PC-9 (cell line): ENCODE measurements around the gene UNC45A. TPM values are rescaled to one million over a fixed set of nuclear protein-coding genes. Genes with fewer than 3 reads are reported as not detected.

ENCODE experiments used
- BruUV-seq: library from RNA; stranded (reverse); fragments of 400-500 nt; replicated peaks from 2 replicates; lab custom pipeline; 2021; lab: Mats Ljungman, UMichigan
- CTCF ChIA-PET: fragments of 300-600 bp; sonication (Branson Sonifier 250); formaldehyde crosslinking; loops from one replicate; lab custom pipeline; 2022; ENCODE audit warnings: antibody characterized with exemption; lab: Charles Lee
- POLR2A ChIA-PET: fragments of 300-600 bp; sonication (Branson Sonifier 250); formaldehyde crosslinking; loops from one replicate; lab custom pipeline; 2022; ENCODE audit warnings: antibody characterized with exemption; ENCODE audit not compliant: unreplicated experiment; lab: Charles Lee
- DNase-seq, 2 experiments: peaks; one replicate each; pipeline versions ENCODE4 v3.0.0 to v3.0.0-alpha.2; 2015 to 2022; ENCODE audit warnings: mixed read lengths in 1 of 2
- H2AFZ ChIP-seq: fragments of 200-600 bp; sonication (generic); 2 replicates; pipeline ENCODE4 v1.8.1; 2017; ENCODE audit warnings: antibody characterized with exemption
- H3F3A ChIP-seq: fragments of 200-600 bp; sonication (generic); 2 replicates; pipeline ENCODE4 v1.8.1; 2017; ENCODE audit warnings: antibody characterized with exemption, mild to moderate bottlenecking, low read depth; ENCODE audit not compliant: insufficient read depth
- H3K27ac ChIP-seq: fragments of 200-600 bp; sonication (generic); 2 replicates; pipeline ENCODE4 v1.6.1; 2016; ENCODE audit warnings: mixed run types
- H3K27me3 ChIP-seq: fragments of 200-600 bp; sonication (generic); 2 replicates; pipeline ENCODE4 v1.6.1; 2016; ENCODE audit warnings: low read depth, mixed run types; ENCODE audit not compliant: insufficient read depth
- H3K36me3 ChIP-seq: fragments of 200-600 bp; sonication (generic); 2 replicates; pipeline ENCODE4 v1.6.1; 2016; ENCODE audit warnings: low read depth, mixed run types
- H3K4me1 ChIP-seq: fragments of 200-600 bp; sonication (generic); replicated peaks from 2 replicates; pipeline ENCODE4 v1.6.1; 2016; ENCODE audit warnings: mixed run types; ENCODE audit not compliant: insufficient read depth
- H3K4me2 ChIP-seq: fragments of 200-600 bp; sonication (generic); 2 replicates; pipeline ENCODE4 v1.6.1; 2017; ENCODE audit warnings: mixed run types
- H3K4me3 ChIP-seq: fragments of 200-600 bp; sonication (generic); 2 replicates; pipeline ENCODE4 v1.6.1; 2016; ENCODE audit warnings: mixed run types
- H3K79me2 ChIP-seq: fragments of 200-600 bp; sonication (generic); 2 replicates; pipeline ENCODE4 v1.6.1; 2017; ENCODE audit warnings: low read depth, mixed run types
- H3K9me2 ChIP-seq: fragments of 200-600 bp; sonication (generic); 2 replicates; pipeline ENCODE4 v1.8.1; 2017; ENCODE audit warnings: mild to moderate bottlenecking; ENCODE audit not compliant: insufficient read depth
- H3K9me3 ChIP-seq: fragments of 200-600 bp; sonication (generic); 2 replicates; pipeline ENCODE4 v1.8.1; 2016; ENCODE audit warnings: low read depth; ENCODE audit not compliant: insufficient read depth
- H4K20me1 ChIP-seq: fragments of 200-600 bp; sonication (generic); 2 replicates; pipeline ENCODE4 v1.8.1; 2017; ENCODE audit not compliant: insufficient read depth
- CTCF ChIP-seq: fragments of 200-600 bp; sonication (generic); conservative IDR thresholded peaks from 2 replicates; pipeline ENCODE4 v1.6.1; 2017; ENCODE audit warnings: mixed run types, antibody characterized with exemption, mild to moderate bottlenecking, moderate library complexity
- EZH2 ChIP-seq: fragments of 200-600 bp; sonication (generic); IDR thresholded peaks from 2 replicates; pipeline ENCODE4 v1.8.0; 2017; ENCODE audit warnings: antibody characterized with exemption, low read depth
- intact Hi-C: fragments of 100-400 bp; cut with micrococcal nuclease; formaldehyde crosslinking; loops from one replicate; pipeline ENCODE4 v1.10.0; 2022; ENCODE audit not compliant: unreplicated experiment
- total RNA-seq: library from RNA; stranded (reverse); gene quantifications from 2 replicates; pipeline ENCODE4 v1.2.3, GENCODE V29; 2021

Gene UNC45A
- total RNA-seq, 1 experiment from 2014 or later, result 81.8 TPM

GRCh38 chr15:90942354-90943120, 7.5 kb downstream of the UNC45A start:
- H3K79me2 ChIP-seq, result no peaks in the 10 kb centered on the region
- H3K9me3 ChIP-seq, result no peaks in the 10 kb centered on the region
- no peaks in the 10 kb centered on the region for H4K20me1 ChIP-seq
- TF ChIP-seq CTCF (no peak), EZH2 (no peak)
- H2AFZ ChIP-seq, result no peak overlapping the region
- H3K27ac ChIP-seq, result no peak overlapping the region
- no peaks in the 10 kb centered on the region for H3K9me2 ChIP-seq
- ChIA-PET POLR2A (no interaction called here), CTCF (interaction anchor here (1.0 kb wide), 1 partner anchor 8 kb away, joined by 12 read pairs; the partner anchor contains the start of gene UNC45A)
- no peaks in the 10 kb centered on the region for H3K27me3 ChIP-seq
- no peak overlapping the region for H3K4me2 ChIP-seq
- no peak for DNase-seq
- no TSS peak for BruUV-seq
- no peak overlapping the region for H3K4me3 ChIP-seq
- peaks cover 9% of the 10 kb centered on the region; the same call in 1 of the 2 replicates for H3K36me3 ChIP-seq
- intact Hi-C loops, result no loop called here
- H3K4me1 ChIP-seq, result no peaks in the 10 kb centered on the region
- H3F3A ChIP-seq, result no peaks in the 10 kb centered on the region

GRCh38 chr15:90945091-90945490, 10.0 kb downstream of the UNC45A start:
- no TSS peak for BruUV-seq
- TF ChIP-seq EZH2 (no peak), CTCF (no peak)
- Histone ChIP-seq H3K9me3 (no peaks in the 10 kb centered on the region), H2AFZ (no peak overlapping the region), H3K27ac (no peak overlapping the region), H3K27me3 (no peaks in the 10 kb centered on the region), H3K36me3 (peaks cover 9% of the 10 kb centered on the region), H4K20me1 (no peaks in the 10 kb centered on the region), H3K9me2 (no peaks in the 10 kb centered on the region), H3K4me2 (no peak overlapping the region), H3K4me3 (no peak overlapping the region), H3F3A (no peaks in the 10 kb centered on the region), H3K4me1 (peaks cover 6% of the 10 kb centered on the region; the same call in 1 of the 2 replicates), H3K79me2 (no peaks in the 10 kb centered on the region)
- CTCF ChIA-PET, result no interaction called here
- intact Hi-C loops, result no loop called here
- DNase-seq, result no peak
- POLR2A ChIA-PET, result no interaction called here

- no peak overlapping the region for H3K4me3 ChIP-seq
- intact Hi-C loops, result no loop called here
- CTCF ChIA-PET, result no interaction called here
- peaks cover 6% of the 10 kb centered on the region; the same call in 1 of the 2 replicates for H3K4me1 ChIP-seq
- no peaks in the 10 kb centered on the region for H3K9me3 ChIP-seq
- no peaks in the 10 kb centered on the region for H3K79me2 ChIP-seq
- peaks cover under 1% of the 10 kb centered on the region; the same call in 1 of the 2 replicates for H3K36me3 ChIP-seq
- no peak overlapping the region for H3K4me2 ChIP-seq
- no peak for TF ChIP-seq CTCF
- TF ChIP-seq EZH2, result no peak
- no peaks in the 10 kb centered on the region for H3F3A ChIP-seq
- BruUV-seq, result no TSS peak
- no peak for DNase-seq
- no peaks in the 10 kb centered on the region for H4K20me1 ChIP-seq
- H3K9me2 ChIP-seq, result no peaks in the 10 kb centered on the region
- POLR2A ChIA-PET, result no interaction called here
- H3K27ac ChIP-seq, result no peak overlapping the region
- H3K27me3 ChIP-seq, result no peaks in the 10 kb centered on the region
- no peak overlapping the region for H2AFZ ChIP-seq
Measured at GRCh38 chr15:90946538-90946937, 11.5 kb downstream of the UNC45A start.
